HPDE6-E6E7 (cell line): ENCODE measurements around the gene ACTL7A.
"Not testable (repeated sequence)": the region's sequence is repeated elsewhere in the genome, so short reads cannot be mapped to it uniquely, and the experiment has no call there.

Source experiments
- DNase-seq: peaks from one replicate; pipeline ENCODE4 v3.0.0; 2011; ENCODE audit warnings: missing footprints; ENCODE audit errors: extremely low spot score

ACTL7A gene

DNA sequence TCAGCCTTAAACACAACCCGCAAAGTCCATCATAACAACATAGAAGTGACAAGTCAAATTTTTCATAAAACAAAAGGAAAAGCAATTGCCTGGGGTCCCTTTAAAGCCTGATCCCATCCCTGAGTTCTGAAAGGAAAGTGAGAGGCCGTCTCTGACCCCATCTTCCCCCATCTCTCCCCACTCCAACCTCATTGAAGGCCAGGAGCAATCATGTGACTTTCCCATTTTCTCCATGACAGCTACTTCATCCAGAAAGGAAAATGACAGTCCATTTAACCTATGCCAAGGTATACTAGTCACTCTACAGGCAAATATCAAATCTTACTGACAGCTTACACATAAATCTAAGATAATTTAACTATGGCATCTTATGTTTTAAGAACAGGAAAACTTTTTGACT, 15.5 kb downstream of the ACTL7A start:
- no peak for DNase-seq

DNA sequence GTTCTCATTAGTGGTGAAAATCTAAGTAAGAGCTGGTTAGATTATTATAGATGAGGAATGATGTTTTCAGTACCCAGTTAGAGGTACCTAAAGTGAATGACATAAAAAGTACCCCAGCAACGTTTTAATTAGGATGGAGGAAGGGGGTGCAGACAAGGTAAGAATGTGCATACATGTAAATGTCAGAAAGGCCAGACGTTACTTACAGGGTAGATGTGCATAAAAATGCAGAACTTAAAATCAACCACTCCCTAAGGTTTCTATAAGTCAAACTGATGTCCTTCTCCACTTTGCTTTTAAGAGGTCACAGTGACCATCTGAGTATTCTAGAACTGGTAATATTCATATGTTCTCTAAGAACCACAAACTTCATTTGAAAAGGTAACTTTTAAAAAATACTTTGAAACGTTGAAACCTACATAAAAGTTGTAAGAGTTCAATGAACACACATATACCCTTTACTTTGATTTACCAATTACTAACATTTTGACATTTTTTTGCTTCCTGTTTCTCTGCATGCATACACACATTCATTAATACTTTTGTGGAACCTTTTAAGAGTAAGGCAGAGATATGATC, 18.8 kb downstream of the ACTL7A start:
- DNase-seq: no peak

DNA sequence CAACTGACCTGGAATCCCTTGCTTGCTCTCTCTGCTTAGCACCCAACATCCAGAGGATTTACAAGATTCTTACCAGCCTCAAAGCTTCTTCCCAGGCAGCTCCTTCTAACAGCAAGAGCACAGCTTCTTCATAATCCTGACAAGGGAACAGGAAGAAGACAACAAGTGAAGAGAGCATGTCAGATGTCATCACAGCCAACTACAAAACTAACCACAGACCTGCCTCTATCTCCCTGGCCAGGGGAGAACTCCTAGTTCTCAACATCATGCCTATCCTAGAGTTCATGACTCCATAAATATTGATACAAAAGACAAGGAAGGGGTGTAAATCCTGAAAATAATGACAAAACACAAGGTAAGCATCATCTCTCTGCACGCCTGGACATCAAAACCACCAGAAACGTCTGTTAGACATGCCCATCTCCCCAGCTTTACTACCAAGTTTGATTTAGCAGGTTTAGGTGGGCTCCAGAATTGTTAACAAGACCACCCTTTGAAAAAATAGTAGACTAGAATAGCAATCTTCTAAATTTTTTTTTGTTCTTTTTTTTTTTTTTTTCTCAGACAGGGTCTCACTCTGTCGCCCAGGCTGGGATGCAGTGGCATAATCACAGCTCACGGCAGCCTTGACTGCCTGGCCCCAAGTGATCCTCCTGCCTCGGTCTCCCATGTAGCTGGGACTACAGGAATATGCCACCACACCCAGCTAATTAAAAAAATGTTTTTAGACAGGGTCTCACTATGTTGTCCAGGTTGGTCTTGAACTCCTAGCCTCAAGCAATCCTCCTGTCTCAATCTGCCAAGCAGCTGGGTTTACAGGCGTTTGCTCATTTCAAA, 20.2 kb downstream of the ACTL7A start:
- no peak for DNase-seq

DNA sequence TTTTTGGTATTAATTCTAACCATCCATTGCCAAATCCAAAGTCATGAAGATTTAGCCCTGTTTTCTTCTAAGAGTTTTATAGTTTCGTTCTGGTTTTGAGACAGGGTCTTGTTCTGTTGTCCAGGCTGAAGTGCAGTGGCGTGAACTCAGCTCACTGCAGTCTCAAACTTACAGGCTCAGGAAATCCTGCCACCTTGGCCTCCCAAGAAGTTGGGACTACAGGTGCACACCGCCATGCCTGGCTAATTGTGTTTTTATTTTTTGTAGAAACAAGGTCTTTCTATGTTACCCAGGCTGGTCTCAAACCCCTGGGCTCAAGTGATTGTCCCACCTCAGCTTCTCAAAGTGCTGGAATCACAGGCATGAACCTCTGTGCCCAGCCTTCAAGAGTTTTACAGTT, 21.0 kb downstream of the ACTL7A start:
- DNase-seq: no peak

DNA sequence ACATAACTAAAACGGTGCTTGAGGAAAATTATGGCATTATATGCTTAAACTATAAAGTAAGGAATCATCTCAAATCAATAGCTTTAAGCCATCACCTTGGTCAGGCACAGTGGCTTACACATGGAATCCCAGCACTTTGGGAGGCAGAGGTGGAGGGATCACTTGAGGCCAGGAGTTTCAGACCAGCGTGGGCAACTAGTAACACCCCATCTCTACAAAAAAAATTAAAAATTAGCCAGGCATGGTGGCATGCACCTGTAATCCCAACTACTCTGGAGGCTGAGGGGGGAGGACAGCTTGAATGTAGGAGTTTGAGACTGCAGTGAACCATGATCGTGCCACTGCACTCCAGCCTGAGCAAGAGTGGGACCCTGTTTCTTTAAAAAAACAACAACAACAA, 22.6 kb downstream of the ACTL7A start:
- DNase-seq: no peak

DNA sequence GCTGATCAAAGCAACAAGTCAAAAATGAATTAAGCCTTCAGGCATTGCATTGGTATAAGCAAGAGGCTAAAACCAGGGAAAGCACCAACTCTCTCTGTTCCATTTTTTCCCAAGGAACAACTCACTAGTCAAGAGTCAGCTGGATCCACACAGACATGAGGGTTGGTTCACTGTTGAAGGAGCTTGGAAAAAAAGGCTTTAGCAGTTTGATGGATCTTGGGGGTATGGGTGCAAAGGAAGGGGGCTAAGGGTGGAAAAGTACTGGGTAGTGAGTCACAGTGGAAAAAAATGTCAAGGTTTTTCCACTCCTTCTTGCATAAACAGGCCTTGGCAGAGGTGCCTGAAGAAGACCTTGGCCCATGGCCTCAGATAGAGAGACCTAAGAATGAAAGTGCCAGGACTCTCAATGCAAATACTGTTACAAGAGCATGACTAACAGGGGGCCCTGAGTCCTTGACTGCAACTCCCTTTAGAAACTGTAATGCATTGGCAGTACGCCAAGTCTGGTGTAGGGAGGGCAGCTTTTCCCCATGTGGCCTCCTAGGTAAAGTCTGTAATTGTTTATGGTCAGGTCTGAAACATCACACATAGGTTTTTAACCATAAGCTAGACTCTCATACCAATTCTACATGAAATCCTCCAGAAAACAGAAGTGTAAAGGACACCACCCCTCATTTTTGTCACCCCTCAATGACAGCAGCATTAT, 23.7 kb downstream of the ACTL7A start:
- peak; percentile 90 for DNase-seq

DNA sequence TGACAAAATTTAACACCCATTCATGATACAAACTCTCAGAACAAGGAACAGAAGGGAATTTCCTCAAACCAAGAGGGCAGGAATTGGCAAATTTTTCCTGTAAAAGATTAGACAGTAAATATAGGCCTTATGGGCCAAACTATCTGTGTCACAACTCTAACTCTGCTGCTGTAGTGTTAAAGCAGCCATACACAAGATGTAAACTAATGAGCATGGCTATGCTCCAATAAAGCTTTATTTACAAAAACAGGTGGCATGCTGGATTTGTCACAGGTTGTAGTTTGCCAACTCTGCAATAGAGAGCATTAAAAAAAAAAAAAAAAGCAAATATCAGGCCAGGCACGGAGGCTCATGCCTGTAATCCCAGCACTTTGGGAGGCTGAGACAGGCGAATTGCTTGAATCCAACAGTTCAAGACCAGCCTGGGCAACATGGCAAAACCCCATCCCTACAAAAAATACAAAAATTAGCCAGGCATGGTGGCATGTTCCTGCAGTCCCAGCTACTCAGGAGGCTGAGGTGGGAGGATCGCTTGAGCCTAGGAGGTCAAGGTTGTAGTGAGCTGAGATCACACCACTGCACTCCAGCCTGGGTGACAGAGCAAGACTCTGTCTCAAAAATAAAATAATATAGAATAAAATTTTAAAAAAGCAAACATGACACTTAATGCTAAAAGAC, 24.7 kb downstream of the ACTL7A start:
- DNase-seq: not testable (repeated sequence)

DNA sequence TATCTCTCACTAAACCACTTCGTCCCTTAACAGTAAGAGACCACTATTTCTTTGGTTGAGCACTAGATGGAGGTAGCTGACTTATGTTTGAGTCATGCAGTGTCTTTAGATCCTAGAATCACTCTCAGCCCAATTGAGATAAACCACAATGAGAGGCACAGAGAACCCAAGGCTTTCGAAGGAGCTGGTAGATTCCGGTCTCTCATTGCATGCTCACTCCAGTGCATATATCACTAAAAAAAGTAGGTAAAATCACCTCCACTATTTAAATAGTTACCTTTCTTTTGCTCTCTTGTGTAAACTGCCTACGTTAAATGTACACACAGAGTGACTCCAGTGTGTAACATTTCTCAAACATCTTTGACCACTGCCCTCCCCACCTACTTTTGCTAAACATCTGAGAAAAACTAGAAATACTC, 27.6 kb downstream of the ACTL7A start:
- DNase-seq: no peak

DNA sequence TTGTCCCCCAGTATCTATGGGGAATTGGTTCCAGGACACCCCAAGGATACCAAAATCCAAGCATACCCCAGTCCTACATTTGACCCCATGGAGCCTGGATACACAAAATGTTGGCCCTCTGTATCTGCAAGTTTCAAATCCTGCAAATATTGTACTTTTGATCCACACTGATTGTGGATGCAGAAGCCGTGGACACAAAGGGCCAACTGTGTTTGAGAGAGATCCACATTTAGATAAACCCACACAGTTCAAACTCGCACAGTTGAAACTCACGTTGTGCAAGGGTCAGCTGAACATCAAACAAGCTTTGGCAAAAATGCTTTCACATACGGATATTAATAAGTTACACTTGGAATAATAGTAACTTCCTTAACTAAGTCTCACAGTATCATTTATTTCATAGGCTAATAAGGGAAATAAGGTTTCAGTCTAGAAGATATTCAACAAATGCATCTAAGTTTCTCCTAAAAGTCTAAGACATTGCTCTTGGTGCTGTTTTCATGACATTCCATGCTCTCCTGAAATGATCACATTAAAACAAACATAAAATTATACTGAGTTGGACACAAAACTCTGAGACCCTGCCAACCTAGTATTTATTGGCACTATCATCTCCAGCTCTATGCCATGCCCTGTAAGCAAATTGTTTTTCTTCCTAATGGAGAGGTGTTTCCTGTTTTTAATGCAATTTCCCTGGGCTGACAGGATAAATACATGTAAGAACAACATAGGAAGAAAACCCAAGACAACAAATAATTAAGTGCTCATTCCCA, 32.3 kb downstream of the ACTL7A start:
- no peak for DNase-seq

DNA sequence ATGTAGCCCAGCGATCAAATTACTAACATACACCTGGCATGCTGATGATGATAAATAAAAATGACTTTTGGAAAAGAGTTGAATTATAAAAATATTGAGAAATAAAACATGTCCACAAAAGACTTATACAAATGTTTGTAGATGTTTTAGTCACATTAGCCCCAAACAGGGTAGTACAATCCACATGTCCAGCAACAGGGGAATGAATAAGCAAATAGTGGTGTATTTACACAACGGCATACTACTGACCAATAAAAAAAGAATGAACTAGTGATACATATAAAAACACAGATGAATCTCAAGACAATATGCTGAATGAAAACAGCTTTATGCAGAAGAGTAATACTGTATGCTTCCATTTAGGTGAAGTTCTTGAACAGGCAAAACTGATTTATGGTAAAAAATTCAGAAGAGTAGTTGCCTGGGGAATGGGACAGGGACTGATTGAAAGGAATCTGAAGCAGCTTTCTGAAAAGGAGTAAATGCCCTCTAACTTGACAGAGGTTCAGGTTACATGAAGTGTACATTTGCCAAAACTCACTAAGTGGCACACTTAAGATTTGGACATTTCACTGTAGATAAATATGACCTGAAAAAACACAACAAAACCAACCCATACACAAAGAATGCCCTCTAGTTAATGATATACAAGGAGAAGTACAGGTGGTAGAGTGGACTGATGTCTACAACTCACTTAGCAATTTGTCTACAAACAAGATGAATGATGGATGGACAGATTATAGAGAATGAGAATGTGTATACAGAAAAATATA, 35.4 kb downstream of the ACTL7A start:
- no peak for DNase-seq

DNA sequence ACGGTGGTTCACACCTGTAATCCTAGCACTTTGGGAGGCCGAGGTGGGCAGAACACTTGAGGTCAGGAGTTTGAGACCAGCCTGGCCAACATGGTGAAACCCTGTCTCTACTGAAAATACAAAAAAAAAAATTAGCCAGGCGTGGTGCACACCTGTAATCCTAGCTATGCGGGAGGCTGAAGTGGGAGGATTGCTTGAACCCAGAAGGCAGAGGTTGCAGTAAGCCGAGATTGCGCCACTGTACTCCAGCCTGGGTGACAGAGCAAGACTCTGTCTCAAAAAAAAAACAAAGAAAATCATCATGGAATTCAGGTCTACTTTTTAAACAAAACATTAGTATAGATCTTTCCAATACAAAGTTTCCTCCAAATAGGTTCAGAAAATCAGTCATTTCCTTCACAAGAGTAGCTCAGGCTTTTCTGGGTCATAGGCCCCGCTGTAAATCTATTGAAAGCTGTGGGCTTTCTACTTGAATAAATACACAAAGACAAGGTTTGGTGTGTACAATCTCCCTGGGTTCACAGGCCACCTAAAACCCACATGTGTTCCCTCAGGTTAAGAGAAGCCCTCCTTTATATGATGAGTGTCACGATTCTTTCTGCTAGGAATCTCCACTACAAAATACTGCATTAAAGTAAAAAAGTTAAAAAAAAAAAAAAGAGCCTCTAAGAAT, 37.1 kb downstream of the ACTL7A start:
- not testable (repeated sequence) for DNase-seq

DNA sequence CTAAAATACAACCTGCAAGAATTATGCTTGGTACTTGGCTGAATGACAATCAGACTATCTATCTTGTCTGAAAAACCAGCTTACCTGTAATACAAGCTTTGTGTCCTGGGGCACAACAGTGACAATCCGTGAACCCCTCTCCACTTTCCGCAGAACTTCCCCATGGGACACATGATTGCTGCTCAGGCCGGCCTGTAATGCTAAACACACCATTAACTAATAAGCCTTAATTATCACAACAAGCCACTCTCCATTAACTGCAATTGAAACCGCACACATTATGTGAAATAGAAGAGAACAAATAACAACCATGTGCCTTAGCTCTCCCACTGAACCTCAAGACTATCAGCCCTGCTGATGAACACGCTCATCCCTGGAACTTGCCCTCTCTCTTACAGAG, 38.1 kb downstream of the ACTL7A start:
- DNase-seq: no peak

DNA sequence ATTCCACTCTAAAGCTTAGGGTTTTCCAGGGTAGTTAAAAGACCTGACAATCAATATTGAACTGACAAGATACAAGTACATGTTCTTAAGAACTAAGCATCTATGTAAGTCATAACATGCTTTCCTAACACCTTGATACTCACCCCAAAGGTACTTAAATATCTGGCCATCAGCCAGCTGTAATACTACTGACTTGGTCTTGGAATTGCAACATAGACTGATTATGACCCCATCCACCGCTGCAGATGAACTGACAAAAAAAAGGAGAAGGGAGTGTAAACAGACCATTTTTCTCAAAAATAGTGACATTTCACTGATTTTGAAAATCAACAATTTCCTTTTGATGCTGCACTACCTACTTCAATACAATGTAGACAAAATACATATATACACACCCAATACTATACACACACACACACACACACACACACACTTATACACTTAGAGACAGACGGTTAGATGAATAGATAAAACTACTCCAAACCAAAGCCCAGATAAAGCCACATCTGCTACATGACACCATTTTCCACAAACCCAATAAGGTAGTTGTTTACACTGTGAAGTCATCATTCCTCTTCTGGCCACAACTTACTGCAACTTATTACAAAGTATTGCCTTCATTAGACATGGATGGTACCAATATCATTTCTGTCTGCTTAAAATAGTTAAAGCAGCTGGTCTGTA, 41.5 kb downstream of the ACTL7A start:
- no peak for DNase-seq

DNA sequence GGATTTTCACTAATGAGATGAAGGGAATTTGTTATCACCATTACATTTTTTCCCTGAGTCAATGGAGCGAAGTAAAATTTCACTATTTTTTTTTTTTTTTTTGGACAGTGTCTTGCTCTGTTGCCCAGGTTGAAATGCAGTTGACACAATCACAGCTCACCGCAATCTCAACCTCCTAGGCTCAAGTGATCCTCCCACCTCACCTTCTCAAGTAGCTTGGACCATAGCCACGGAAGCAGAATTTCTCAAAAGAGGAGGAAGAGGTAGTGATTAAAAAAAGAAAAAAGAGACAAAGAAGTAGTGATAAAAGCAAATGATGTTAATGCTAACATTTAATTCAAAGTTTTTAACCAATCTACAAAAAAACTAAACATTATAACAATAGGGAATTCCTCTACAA, 42.1 kb downstream of the ACTL7A start:
- DNase-seq: no peak

DNA sequence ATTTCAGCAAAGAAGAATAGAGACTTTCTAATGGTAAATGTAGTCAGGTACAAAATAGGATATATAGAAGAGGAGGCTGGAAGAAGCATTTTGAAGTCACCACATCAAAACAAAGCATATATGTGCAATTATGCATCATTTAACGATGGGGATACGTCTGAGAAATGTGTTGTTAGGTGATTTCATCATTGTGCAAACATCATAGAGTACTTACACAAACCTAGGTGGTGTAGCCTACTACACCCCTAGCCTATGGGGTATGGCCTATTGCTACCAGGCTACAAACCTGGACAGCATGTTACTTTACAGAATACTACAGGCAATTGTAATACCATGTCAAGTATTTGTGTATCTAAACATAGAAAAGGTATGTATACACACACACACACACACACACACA, 43.4 kb downstream of the ACTL7A start:
- no peak for DNase-seq

DNA sequence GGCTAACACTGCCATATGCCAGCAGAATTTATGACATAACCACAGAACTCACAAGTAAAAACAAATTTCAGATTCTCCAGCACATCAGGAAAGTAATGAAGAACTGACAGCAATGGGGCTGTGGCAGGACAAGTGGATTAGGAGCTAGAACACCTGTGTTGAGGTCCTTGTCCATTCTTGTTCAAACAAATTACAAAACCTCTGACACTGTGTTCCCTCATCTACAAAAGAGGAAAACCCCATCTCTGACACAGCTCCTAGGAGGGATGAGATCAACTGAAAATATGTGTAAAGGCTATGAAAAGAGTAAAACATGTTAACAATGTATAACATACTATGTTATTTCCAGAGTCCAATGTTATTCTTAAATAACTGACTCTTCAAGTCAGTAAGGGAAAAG, 48.3 kb downstream of the ACTL7A start:
- DNase-seq: no peak

DNA sequence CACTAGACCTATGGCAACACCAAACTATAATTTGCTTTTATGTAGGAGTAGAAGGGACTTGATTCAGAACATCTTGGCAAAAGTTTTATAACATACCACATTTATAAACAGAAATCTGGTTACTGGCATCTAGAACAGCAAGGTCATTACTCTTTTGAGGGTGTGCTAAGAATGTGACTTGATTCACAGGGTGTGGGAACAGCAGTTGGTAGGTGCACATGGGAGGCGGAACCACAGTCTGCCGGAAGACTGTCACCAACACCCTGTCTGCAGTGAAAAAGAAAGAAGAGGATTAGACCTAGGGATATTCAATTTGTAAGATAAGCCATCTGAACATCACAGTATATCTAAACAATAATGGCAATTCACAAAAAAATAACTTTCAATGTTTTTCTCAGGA, 48.8 kb downstream of the ACTL7A start:
- no peak for DNase-seq

DNA sequence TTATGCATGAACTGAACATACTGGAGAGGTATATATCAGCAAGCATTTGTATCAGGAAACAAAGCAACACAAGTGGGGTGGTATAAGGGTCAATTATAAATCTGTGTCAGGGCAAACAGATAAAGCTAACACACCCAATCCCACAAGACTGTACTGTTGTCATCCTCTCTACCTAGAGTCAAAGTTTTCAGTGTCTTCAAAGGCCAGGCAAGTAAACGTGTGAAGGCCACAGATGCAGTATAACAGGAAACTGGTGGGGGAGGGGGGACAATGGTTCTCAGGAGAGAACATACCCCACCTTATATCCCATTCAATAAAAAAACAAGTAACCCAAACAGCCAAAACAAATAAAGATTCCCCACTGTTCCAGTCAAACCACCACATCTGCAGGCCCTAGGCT, 49.8 kb downstream of the ACTL7A start:
- DNase-seq: no peak
